Mammary epithelial cell (primary cell): ENCODE data around the gene SLC16A13.

Experiments
- CTCF ChIP-seq, 2 donors: IDR thresholded peaks in 1 of 2; conservative IDR thresholded peaks in 1 of 2; 2 replicates each; pipeline ENCODE4 v1.5.1; 2011 to 2012; ENCODE audit warnings: inconsistent platforms in 2 of 2, low read length in 2 of 2, mild to moderate bottlenecking in 2 of 2, control low read depth in 1 of 2, low read depth in 1 of 2; ENCODE audit not compliant: insufficient read depth in 1 of 2; ENCODE audit errors: extremely low read depth in 1 of 2
- EZH2 ChIP-seq: IDR thresholded peaks from 2 replicates; pipeline ENCODE4 v1.6.1; 2012; ENCODE audit warnings: low read length, inconsistent platforms, borderline replicate concordance

- TF ChIP-seq CTCF (conservative IDR thresholded peaks at IDR 0.05 in 1 of 2, IDR thresholded peaks at IDR 0.05 in 1 of 2; ENCODE audit: extremely low read depth in 1 of 2, insufficient read depth in 1 of 2, low read depth in 1 of 2, low read length in 2 of 2) (no peak), EZH2 (no peak)
Measured at GRCh38 chr17:7017827-7018200, 18.0 kb upstream of the SLC16A13 start.
